ENCODE measurements around the gene GAREM1.
"Not testable (repeated sequence)": the region's sequence is repeated elsewhere in the genome, so short reads cannot be mapped to it uniquely, and the experiment has no call there.

GRCh38 chr18:32291623-32292022, 179.1 kb downstream of the GAREM1 start:
- TF ChIP-seq CTCF (IDR thresholded peaks at IDR 0.05); POLR2AphosphoS5 (IDR thresholded peaks at IDR 0.05; ENCODE audit: low read depth, low read length); SIN3A (IDR thresholded peaks at IDR 0.05; ENCODE audit: borderline replicate concordance, insufficient read depth, low read depth, low read length); REST (IDR thresholded peaks at IDR 0.05; ENCODE audit: insufficient read depth in 1 of 2, low read depth in 2 of 2, low read length in 1 of 2); TCF7L2 (IDR thresholded peaks at IDR 0.05; ENCODE audit: low read depth, low read length): not testable (repeated sequence)

Data from Panc1 (cell line).